ENCODE results near the gene UHRF2.

GRCh38 chr9:6383551-6384225 is 29.3 kb upstream of the UHRF2 start:
- no peak for TF ChIP-seq CTCF (IDR thresholded peaks at IDR 0.05 in 8 of 11, conservative IDR thresholded peaks at IDR 0.05 in 3 of 11)
- TF ChIP-seq POLR2A (IDR thresholded peaks at IDR 0.05) = no peak
- no peak for TF ChIP-seq POLR2AphosphoS5 (IDR thresholded peaks at IDR 0.05)

Data from spleen (tissue), 7 donors.